Measurements from ENCODE around the gene TSSK6. TPM values are rescaled to one million over a fixed set of nuclear protein-coding genes. Genes with fewer than 3 reads are reported as not detected.

Gene TSSK6
- total RNA-seq, 6 experiments from 2014 or later, result 0.61 to 1.3 (median 0.92) TPM

DNA sequence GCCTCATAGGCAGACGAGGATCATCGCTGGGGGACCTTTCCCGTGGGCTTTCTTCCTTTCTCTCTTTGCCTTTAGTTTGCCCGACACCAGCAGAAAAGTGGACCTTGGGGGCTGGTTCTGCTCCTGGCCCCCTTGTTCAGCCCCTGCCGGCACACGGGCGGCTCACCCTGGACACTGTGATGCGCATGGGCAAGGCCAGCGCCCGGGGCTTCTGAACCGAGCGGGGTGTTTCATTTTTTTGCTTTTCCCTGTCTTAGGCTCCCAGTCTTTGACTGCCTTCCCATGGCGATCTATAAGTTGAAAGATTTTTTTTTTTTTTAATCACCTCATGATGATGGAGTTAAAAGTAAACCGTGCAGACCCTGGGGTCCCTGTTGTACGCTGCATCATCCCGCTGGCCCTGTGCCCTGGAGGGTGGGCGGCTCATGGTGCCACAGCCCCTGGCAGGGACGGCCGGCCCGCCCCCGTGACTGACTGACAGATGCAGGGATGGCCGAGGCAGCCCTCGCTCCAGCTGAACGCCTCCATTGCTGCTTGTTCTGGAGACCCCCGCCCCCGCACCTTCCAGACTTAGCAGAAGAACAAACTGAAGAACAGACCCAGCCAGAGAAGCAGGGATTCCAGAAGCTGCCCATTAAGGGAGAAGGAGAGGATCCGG is 9.6 kb downstream of the TSSK6 start:
- Mint-ChIP-seq H3K36me3 (ENCODE audit: low read depth) (peaks cover 24% of the 10 kb centered on the region), H3K27me3 (ENCODE audit: insufficient read depth) (peaks cover 3% of the 10 kb centered on the region), H3K27ac (no peak overlapping the region), H3K4me3 (no peak overlapping the region), H3K4me1 (ENCODE audit: low read depth) (no peaks in the 10 kb centered on the region), H3K9me3 (no peaks in the 10 kb centered on the region)
- DNase-seq, result no peak
- TF ChIP-seq, protein P1, sequence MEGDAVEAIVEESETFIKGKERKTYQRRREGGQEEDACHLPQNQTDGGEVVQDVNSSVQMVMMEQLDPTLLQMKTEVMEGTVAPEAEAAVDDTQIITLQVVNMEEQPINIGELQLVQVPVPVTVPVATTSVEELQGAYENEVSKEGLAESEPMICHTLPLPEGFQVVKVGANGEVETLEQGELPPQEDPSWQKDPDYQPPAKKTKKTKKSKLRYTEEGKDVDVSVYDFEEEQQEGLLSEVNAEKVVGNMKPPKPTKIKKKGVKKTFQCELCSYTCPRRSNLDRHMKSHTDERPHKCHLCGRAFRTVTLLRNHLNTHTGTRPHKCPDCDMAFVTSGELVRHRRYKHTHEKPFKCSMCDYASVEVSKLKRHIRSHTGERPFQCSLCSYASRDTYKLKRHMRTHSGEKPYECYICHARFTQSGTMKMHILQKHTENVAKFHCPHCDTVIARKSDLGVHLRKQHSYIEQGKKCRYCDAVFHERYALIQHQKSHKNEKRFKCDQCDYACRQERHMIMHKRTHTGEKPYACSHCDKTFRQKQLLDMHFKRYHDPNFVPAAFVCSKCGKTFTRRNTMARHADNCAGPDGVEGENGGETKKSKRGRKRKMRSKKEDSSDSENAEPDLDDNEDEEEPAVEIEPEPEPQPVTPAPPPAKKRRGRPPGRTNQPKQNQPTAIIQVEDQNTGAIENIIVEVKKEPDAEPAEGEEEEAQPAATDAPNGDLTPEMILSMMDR (IDR thresholded peaks at IDR 0.05), result no peak

- DNase-seq, result no peak
- Mint-ChIP-seq H3K4me3 (no peak overlapping the region), H3K36me3 (ENCODE audit: low read depth) (peaks cover 25% of the 10 kb centered on the region), H3K27me3 (ENCODE audit: insufficient read depth) (peaks cover 3% of the 10 kb centered on the region), H3K27ac (no peak overlapping the region), H3K9me3 (no peaks in the 10 kb centered on the region), H3K4me1 (ENCODE audit: low read depth) (no peaks in the 10 kb centered on the region)
- TF ChIP-seq, protein P1 (IDR thresholded peaks at IDR 0.05), result no peak
Observed at GRCh38 chr19:19504754-19505668, 10.3 kb downstream of the TSSK6 start.

DNA sequence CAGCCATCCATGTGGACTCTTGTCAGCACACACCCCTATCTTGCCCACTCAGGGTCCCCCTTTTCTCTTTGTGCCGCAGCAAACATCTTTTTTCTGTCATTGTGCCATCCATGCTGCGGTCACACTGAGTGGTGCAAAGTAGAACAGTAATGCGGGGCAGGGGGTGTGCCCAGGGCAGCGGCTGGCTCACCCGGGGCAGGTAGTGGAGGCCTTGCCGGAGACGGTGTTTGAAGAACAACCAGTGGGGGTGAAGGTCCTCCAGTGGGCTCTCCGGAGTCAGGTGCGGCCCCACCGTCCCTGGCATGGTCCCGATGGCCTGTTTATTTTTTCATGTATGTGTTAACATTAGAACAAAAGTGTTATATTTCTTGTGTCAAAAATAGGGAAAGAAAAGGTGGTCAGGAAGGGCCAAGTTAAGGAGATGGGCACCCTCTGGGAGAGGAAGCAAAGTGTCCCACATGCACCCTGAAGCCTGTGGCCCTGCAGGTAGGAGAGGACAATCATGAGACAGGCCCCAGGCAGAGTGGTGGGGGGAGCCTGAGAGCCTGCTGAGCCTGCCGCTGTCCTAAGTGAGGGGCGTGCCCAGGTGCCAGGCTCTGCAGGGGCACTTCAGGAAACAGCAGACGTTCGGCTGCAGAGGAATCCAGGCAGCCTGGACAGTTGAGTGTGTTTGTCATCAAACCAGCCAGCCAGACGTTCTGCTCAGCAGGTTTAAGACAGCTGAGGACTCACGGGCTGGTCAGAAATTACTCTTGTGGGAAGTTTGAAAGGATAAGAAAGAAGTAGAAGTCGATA is 12.3 kb downstream of the TSSK6 start:
- TF ChIP-seq, protein P1 (IDR thresholded peaks at IDR 0.05), result no peak
- no peak for DNase-seq
- peaks cover 19% of the 10 kb centered on the region for H3K36me3 Mint-ChIP-seq (ENCODE audit: low read depth)
- no peaks in the 10 kb centered on the region for H3K9me3 Mint-ChIP-seq
- H3K4me3 Mint-ChIP-seq, result no peak overlapping the region
- no peaks in the 10 kb centered on the region for H3K4me1 Mint-ChIP-seq (ENCODE audit: low read depth)
- peaks cover 3% of the 10 kb centered on the region for H3K27me3 Mint-ChIP-seq (ENCODE audit: insufficient read depth)
- no peak overlapping the region; the same call in 1 of the 2 replicates for H3K27ac Mint-ChIP-seq

DNA sequence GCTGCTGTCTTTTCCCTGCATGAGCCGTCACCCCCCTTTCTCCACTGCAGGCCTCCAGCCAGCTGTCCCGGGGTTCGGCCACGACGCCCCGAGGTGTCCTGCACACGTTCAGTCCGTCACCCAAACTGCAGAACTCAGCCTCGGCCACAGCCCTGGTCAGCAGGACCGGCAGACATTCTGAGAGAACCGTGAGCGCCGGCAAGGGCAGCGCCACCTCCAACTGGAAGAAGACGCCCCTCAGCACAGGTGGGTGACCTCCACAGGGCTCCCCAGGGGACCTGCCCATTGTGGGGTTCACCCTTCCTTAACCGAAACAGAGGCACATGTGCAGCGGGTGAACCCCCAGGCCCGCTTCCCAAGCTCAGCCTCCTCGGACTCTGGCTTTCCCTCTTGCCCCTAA is 13.1 kb downstream of the TSSK6 start:
- H3K4me1 Mint-ChIP-seq (ENCODE audit: low read depth), result no peaks in the 10 kb centered on the region
- H3K4me3 Mint-ChIP-seq, result no peak overlapping the region
- peaks cover 15% of the 10 kb centered on the region for H3K36me3 Mint-ChIP-seq (ENCODE audit: low read depth)
- H3K27ac Mint-ChIP-seq, result no peak overlapping the region
- TF ChIP-seq, protein P1 (IDR thresholded peaks at IDR 0.05), result no peak
- no peak for DNase-seq
- H3K9me3 Mint-ChIP-seq, result no peaks in the 10 kb centered on the region
- no peaks in the 10 kb centered on the region for H3K27me3 Mint-ChIP-seq (ENCODE audit: insufficient read depth)

DNA sequence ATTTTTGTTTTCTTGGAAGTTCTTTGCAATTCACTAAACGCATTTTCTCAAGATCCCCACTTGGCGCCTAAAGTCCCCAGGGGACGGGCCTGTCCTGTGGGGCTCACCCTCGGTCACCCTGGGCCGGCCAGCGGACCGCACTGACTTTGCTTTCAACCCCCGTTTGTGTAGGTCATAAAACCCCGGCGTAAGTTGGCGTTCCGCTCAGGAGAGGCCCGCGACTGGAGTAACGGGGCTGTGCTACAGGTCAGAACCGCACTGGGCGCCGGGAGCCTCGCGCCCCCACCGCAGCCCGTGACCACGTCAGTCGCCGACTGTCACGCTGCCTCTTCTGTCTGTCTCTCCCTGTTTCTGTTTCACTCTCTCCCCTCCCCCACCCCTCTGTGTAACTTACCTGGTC is 13.6 kb downstream of the TSSK6 start:
- no peaks in the 10 kb centered on the region for H3K9me3 Mint-ChIP-seq
- H3K4me1 Mint-ChIP-seq (ENCODE audit: low read depth), result no peaks in the 10 kb centered on the region
- H3K27me3 Mint-ChIP-seq (ENCODE audit: insufficient read depth), result no peaks in the 10 kb centered on the region
- TF ChIP-seq, protein P1 (IDR thresholded peaks at IDR 0.05), result no peak
- no peak for DNase-seq
- H3K4me3 Mint-ChIP-seq, result no peak overlapping the region
- H3K36me3 Mint-ChIP-seq (ENCODE audit: low read depth), result peaks cover 15% of the 10 kb centered on the region
- no peak overlapping the region for H3K27ac Mint-ChIP-seq

All from HFFc6 (cell line).